Loucy (cell line): ENCODE results near the gene TANC2.

ENCODE experiments used
- H2AFZ ChIP-seq: fragments of 200-600 bp; sonication (generic); 2 replicates; pipeline ENCODE4 v1.6.0; 2016; ENCODE audit warnings: antibody characterized with exemption, mild to moderate bottlenecking, low read length, moderate library complexity
- H3F3A ChIP-seq: fragments of 200-600 bp; 2 replicates; pipeline ENCODE4 v1.6.0; 2016; ENCODE audit warnings: antibody characterized with exemption, low read depth, mild to moderate bottlenecking
- H3K27me3 ChIP-seq: fragments of 200-600 bp; sonication (generic); 2 replicates; pipeline ENCODE4 v1.6.1; 2014; ENCODE audit warnings: low read length, mild to moderate bottlenecking; ENCODE audit not compliant: insufficient read depth, poor library complexity, severe bottlenecking
- H3K36me3 ChIP-seq: fragments of 200-600 bp; sonication (generic); 2 replicates; pipeline ENCODE4 v1.6.1; 2016; ENCODE audit warnings: low read length; ENCODE audit not compliant: insufficient read depth
- H3K4me1 ChIP-seq: fragments of 200-600 bp; sonication (generic); 2 replicates; pipeline ENCODE4 v1.5.1; 2014; ENCODE audit warnings: low read length, mild to moderate bottlenecking; ENCODE audit not compliant: insufficient read depth, poor library complexity, severe bottlenecking
- H3K4me2 ChIP-seq: fragments of 200-600 bp; sonication (generic); 2 replicates; pipeline ENCODE4 v1.6.0; 2014; ENCODE audit warnings: antibody characterized with exemption, low read length, low read depth, mild to moderate bottlenecking; ENCODE audit not compliant: poor library complexity, severe bottlenecking
- H3K4me3 ChIP-seq: fragments of 200-600 bp; sonication (generic); 2 replicates; pipeline ENCODE4 v1.5.1; 2014; ENCODE audit warnings: low read length, mild to moderate bottlenecking, mixed read lengths; ENCODE audit not compliant: poor library complexity, severe bottlenecking
- H3K79me2 ChIP-seq: fragments of 200-600 bp; sonication (generic); 2 replicates; pipeline ENCODE4 v1.6.1; 2014; ENCODE audit warnings: low read length; ENCODE audit not compliant: insufficient read depth
- H3K9ac ChIP-seq: fragments of 200-600 bp; sonication (generic); 2 replicates; pipeline ENCODE4 v1.6.0; 2014; ENCODE audit warnings: mild to moderate bottlenecking, low read depth, low read length, moderate library complexity; ENCODE audit not compliant: poor library complexity, severe bottlenecking
- H3K9me2 ChIP-seq: fragments of 200-600 bp; sonication (generic); replicated peaks from 2 replicates; pipeline ENCODE4 v1.6.1; 2016; ENCODE audit warnings: low read depth, low read length, mixed read lengths
- H3K9me3 ChIP-seq: fragments of 200-600 bp; sonication (generic); 2 replicates; pipeline ENCODE4 v1.6.1; 2014; ENCODE audit warnings: mild to moderate bottlenecking, antibody characterized with exemption, low read length, low read depth; ENCODE audit not compliant: insufficient read depth
- H4K20me1 ChIP-seq: fragments of 200-600 bp; sonication (generic); 2 replicates; pipeline ENCODE4 v1.6.0; 2014; ENCODE audit warnings: antibody characterized with exemption, low read length, mild to moderate bottlenecking; ENCODE audit not compliant: insufficient read depth, poor library complexity, severe bottlenecking
- CTCF ChIP-seq: fragments of 200-600 bp; sonication (generic); conservative IDR thresholded peaks from 2 replicates; pipeline ENCODE4 v1.5.1; 2014; ENCODE audit warnings: mild to moderate bottlenecking, antibody characterized with exemption, low read length
- EZH2phosphoT487 ChIP-seq: fragments of 200-600 bp; IDR thresholded peaks from 2 replicates; pipeline ENCODE4 v1.6.1; 2018; ENCODE audit warnings: antibody characterized with exemption, mild to moderate bottlenecking, moderate library complexity, borderline replicate concordance

TANC2 gene

GRCh38 chr17:62955841-62956352, 10.1 kb upstream of the TANC2 start:
- Histone ChIP-seq H3K9ac (no peak overlapping the region), H3K79me2 (no peaks in the 10 kb centered on the region), H3F3A (no peaks in the 10 kb centered on the region), H3K4me1 (no peaks in the 10 kb centered on the region), H3K9me2 (no peaks in the 10 kb centered on the region), H3K36me3 (no peaks in the 10 kb centered on the region), H3K9me3 (no peaks in the 10 kb centered on the region), H3K27me3 (no peaks in the 10 kb centered on the region), H3K4me3 (no peak overlapping the region), H4K20me1 (no peaks in the 10 kb centered on the region), H3K4me2 (no peak overlapping the region), H2AFZ (no peak overlapping the region)
- no peak for TF ChIP-seq CTCF
- TF ChIP-seq EZH2phosphoT487: no peak

DNA sequence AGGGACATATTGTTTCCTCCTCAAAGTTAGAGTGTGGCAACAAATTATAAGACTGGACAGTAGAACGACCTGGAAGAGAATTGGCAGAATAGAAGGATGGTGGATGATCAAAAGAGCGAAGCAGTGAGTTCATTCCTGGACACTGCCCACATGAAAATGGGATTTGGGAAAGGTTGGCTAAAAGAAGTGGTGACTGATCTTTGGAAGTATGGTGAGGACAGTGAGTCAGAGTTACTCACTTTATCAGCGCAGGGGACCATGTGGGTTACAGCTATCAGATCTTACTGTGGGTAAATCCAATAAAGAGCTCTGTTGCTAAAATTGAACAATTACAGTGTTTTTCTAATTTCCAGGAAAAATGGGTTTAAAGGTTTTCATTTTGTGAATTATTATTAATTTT, 2.7 kb upstream of the TANC2 start:
- Histone ChIP-seq H3F3A (no peaks in the 10 kb centered on the region), H3K79me2 (0 out of 2 replicates have a peak, but pooled peaks cover 7% of the 10 kb centered on the region), H3K9me2 (no peaks in the 10 kb centered on the region), H4K20me1 (no peaks in the 10 kb centered on the region), H3K4me1 (peaks cover 19% of the 10 kb centered on the region), H3K36me3 (no peaks in the 10 kb centered on the region), H3K27me3 (no peaks in the 10 kb centered on the region), H2AFZ (no peak overlapping the region), H3K4me2 (no peak overlapping the region), H3K4me3 (no peak overlapping the region), H3K9me3 (no peaks in the 10 kb centered on the region), H3K9ac (no peak overlapping the region)
- TF ChIP-seq CTCF (no peak), EZH2phosphoT487 (no peak)

DNA sequence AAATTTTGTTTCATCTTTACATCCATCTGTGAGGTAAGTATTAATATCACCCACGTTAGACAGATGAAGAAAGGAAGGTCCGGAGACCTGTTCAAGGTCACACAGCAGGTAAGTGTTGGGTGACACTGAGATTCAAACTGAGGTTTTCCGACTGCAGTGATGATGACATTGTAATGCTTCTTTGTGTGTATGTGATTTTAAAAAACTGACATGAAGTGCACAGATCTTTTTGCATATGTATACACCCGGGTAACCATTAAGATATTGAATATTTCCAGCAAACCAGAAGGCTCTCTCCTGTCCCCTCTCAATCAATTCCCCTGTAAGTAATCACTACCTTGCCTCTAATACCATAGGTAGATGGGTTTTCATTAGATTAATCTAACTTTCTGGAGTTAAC, 1.5 kb upstream of the TANC2 start:
- H3K4me2 ChIP-seq: no peak overlapping the region
- H3K4me3 ChIP-seq: no peak overlapping the region
- no peak overlapping the region for H3K9ac ChIP-seq
- H3F3A ChIP-seq: no peaks in the 10 kb centered on the region
- H3K4me1 ChIP-seq: peaks cover 30% of the 10 kb centered on the region
- TF ChIP-seq EZH2phosphoT487 (no peak), CTCF (no peak)
- no peak overlapping the region for H2AFZ ChIP-seq
- H3K79me2 ChIP-seq: 0 out of 2 replicates have a peak, but pooled peaks cover 13% of the 10 kb centered on the region
- H3K36me3 ChIP-seq: no peaks in the 10 kb centered on the region
- no peaks in the 10 kb centered on the region for H3K9me3 ChIP-seq
- H3K9me2 ChIP-seq: no peaks in the 10 kb centered on the region
- H4K20me1 ChIP-seq: no peaks in the 10 kb centered on the region
- no peaks in the 10 kb centered on the region for H3K27me3 ChIP-seq
